GM21390 (cell line): ENCODE data around the gene USP30.
A peak's percentile ranks its signal among the peaks of the same experiment; 100 is the strongest.
"Not testable (repeated sequence)": the region's sequence is repeated elsewhere in the genome, so short reads cannot be mapped to it uniquely, and the experiment has no call there.

ENCODE experiments used
- ATAC-seq: cut with Tn5 transposase; IDR thresholded peaks from one replicate; pipeline ENCODE4 v1.9.1; 2021; ENCODE audit not compliant: unreplicated experiment

USP30 gene

GRCh38 chr12:109052414-109053323 is at the start of gene USP30:
TSS of gene USP30 (plus strand) at chr12:109052576. CDS start at chr12:109052679, 103 bp downstream.
- peak; percentile 71 for ATAC-seq

GRCh38 chr12:109004017-109004416 is 48.4 kb upstream of the USP30 start:
- ATAC-seq = no peak

GRCh38 chr12:109009766-109010165 is 42.6 kb upstream of the USP30 start:
- ATAC-seq = no peak

GRCh38 chr12:109010259-109010658 is 42.1 kb upstream of the USP30 start:
- no peak for ATAC-seq

- ATAC-seq = no peak
Measured at GRCh38 chr12:109014984-109015765, 37.2 kb upstream of the USP30 start.

- no peak for ATAC-seq
Measured at GRCh38 chr12:109016016-109016415, 36.4 kb upstream of the USP30 start.

GRCh38 chr12:109016978-109017377 is 35.4 kb upstream of the USP30 start:
- no peak for ATAC-seq

GRCh38 chr12:109018296-109018695 is 34.1 kb upstream of the USP30 start:
- no peak for ATAC-seq

- ATAC-seq = no peak
Measured at GRCh38 chr12:109020146-109020795, 32.1 kb upstream of the USP30 start.

GRCh38 chr12:109020796-109021380 is 31.5 kb upstream of the USP30 start, which contains the start of gene SVOP:
TSS of gene SVOP (minus strand) at chr12:109021068. CDS start at chr12:109020868, 200 bp downstream.
- ATAC-seq = no peak

- no peak for ATAC-seq
Measured at GRCh38 chr12:109027767-109028166, 24.6 kb upstream of the USP30 start.

- not testable (repeated sequence) for ATAC-seq
Measured at GRCh38 chr12:109028624-109029023, 23.8 kb upstream of the USP30 start.

GRCh38 chr12:109029411-109029810 is 23.0 kb upstream of the USP30 start:
- no peak for ATAC-seq

- no peak for ATAC-seq
Measured at GRCh38 chr12:109033239-109034196, 18.9 kb upstream of the USP30 start.

GRCh38 chr12:109036975-109037374 is 15.4 kb upstream of the USP30 start:
- ATAC-seq = no peak

- no peak for ATAC-seq
Measured at GRCh38 chr12:109044241-109044640, 8.1 kb upstream of the USP30 start.

- no peak for ATAC-seq
Measured at GRCh38 chr12:109047081-109047805, 5.1 kb upstream of the USP30 start.

GRCh38 chr12:109048706-109049105 is 3.7 kb upstream of the USP30 start:
- ATAC-seq = not testable (repeated sequence)

GRCh38 chr12:109049794-109050193 is 2.6 kb upstream of the USP30 start:
- ATAC-seq = not testable (repeated sequence)
